Nephron progenitor cell (in vitro differentiated cells): Measurements from ENCODE around the gene ARL2BP.

Source experiments
- DNase-seq: peaks from one replicate; pipeline ENCODE4 v3.0.0; 2021
- H3K27ac Mint-ChIP-seq: 2 replicates; pipeline ENCODE4 v1.8.0; 2021; ENCODE audit warnings: mild to moderate bottlenecking, moderate library complexity, mixed read lengths
- H3K27me3 Mint-ChIP-seq: 2 replicates; pipeline ENCODE4 v1.8.0; 2021; ENCODE audit warnings: mild to moderate bottlenecking, low read depth, mixed read lengths; ENCODE audit not compliant: poor library complexity
- H3K36me3 Mint-ChIP-seq: 2 replicates; pipeline ENCODE4 v1.8.0; 2021; ENCODE audit warnings: low read depth, mixed read lengths
- H3K4me1 Mint-ChIP-seq: 2 replicates; pipeline ENCODE4 v1.8.0; 2021; ENCODE audit warnings: mixed read lengths
- H3K4me3 Mint-ChIP-seq: 2 replicates; pipeline ENCODE4 v1.8.0; 2021; ENCODE audit warnings: mild to moderate bottlenecking, moderate library complexity, mixed read lengths
- H3K9me3 Mint-ChIP-seq: 2 replicates; pipeline ENCODE4 v1.8.0; 2021; ENCODE audit warnings: mild to moderate bottlenecking, moderate library complexity, mixed read lengths
- CTCF ChIP-seq: fragments of 200-600 bp; sonication (generic); IDR thresholded peaks from 2 replicates; pipeline ENCODE4 v1.5.0; 2021; ENCODE audit warnings: antibody characterized with exemption

Gene ARL2BP

DNA sequence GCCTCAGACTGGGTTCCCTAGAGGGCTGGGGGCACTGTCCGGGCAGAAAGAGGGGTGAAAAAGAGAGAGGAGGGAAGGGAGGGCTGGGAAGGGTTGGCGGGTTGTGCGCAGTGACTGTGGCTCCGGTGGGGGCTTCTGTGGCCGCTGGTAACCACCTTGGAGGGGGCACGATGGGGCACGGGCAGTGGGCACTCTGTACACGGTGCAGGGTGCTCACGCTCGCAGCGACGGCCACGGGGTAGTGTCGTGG is 38.8 kb downstream of the ARL2BP start:
- no peaks in the 10 kb centered on the region for H3K9me3 Mint-ChIP-seq
- H3K4me3 Mint-ChIP-seq = peak overlapping the region; percentile 76
- H3K27me3 Mint-ChIP-seq = peaks cover 81% of the 10 kb centered on the region
- H3K27ac Mint-ChIP-seq = no peak overlapping the region
- TF ChIP-seq CTCF = no peak
- peaks cover 8% of the 10 kb centered on the region for H3K4me1 Mint-ChIP-seq
- no peaks in the 10 kb centered on the region for H3K36me3 Mint-ChIP-seq
- DNase-seq = no peak

GRCh38 chr16:57284209-57284951 is 39.3 kb downstream of the ARL2BP start, which contains the start of gene PLLP:
Gene PLLP (minus strand): TSS chr16:57284672. CDS start chr16:57284540, 132 bp downstream.
- no peak within 1 kb of the TSS for H3K27ac Mint-ChIP-seq
- no peaks in the 10 kb centered on the region for H3K36me3 Mint-ChIP-seq
- H3K27me3 Mint-ChIP-seq = peaks cover 84% of the 10 kb centered on the region
- H3K4me3 Mint-ChIP-seq = peak within 1 kb of the TSS; percentile 76
- H3K4me1 Mint-ChIP-seq = peaks cover 10% of the 10 kb centered on the region
- TF ChIP-seq CTCF = no peak
- DNase-seq = peak; percentile 72
- H3K9me3 Mint-ChIP-seq = no peaks in the 10 kb centered on the region

DNA sequence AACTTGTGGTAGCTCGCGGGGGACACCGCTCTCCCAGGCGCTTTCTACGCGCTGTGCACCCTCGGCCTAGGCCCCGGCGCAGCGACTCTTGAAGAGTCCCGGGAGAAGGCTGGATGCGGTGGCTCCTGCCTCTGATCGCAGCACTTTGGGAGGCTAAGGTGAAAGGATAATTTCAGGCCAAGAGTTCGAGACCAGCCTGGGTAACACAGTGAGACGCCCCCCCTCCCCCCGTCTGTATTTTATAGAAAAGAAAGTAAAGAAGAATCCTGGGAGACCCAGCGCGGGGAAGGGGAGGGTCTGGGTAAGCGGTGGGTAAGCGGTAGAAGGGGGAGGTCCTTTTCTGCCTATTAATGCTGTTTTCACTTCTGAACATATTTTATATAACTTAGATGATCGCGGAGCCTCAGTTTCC is 39.9 kb downstream of the ARL2BP start:
- Mint-ChIP-seq H3K36me3 (no peaks in the 10 kb centered on the region), H3K9me3 (no peaks in the 10 kb centered on the region), H3K27me3 (peaks cover 80% of the 10 kb centered on the region), H3K27ac (no peak overlapping the region), H3K4me1 (peaks cover 14% of the 10 kb centered on the region), H3K4me3 (peak overlapping the region; percentile 75)
- no peak for TF ChIP-seq CTCF
- DNase-seq = no peak

DNA sequence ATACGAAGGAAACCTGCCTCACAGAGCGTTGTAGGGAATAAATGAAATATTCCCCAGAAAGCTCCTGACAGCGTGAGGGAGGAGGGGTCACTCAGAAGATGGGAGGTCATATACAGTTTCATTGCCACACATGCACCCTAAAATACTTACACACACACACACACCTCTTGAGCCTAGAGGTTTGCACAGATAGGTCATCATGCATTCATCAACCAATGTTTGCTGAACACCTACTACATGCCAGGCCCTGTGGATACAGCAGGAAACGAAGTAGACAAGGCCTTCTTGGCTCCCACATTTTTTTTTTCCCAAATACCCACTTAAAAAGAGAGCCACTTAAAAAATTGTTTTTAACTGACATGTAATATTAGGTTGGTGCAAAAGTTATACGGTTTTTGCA is 40.3 kb downstream of the ARL2BP start:
- DNase-seq = no peak

GRCh38 chr16:57289391-57290257 is 44.6 kb downstream of the ARL2BP start:
- DNase-seq = no peak
- no peak for TF ChIP-seq CTCF
- H3K27me3 Mint-ChIP-seq = peaks cover 35% of the 10 kb centered on the region
- H3K9me3 Mint-ChIP-seq = peaks cover 4% of the 10 kb centered on the region
- peak overlapping the region; percentile 45 for H3K27ac Mint-ChIP-seq
- peak overlapping the region; percentile 42 for H3K4me3 Mint-ChIP-seq
- peaks cover 14% of the 10 kb centered on the region for H3K4me1 Mint-ChIP-seq
- H3K36me3 Mint-ChIP-seq = no peaks in the 10 kb centered on the region

More for the DNA sequence above, 40.3 kb downstream of the ARL2BP start:
- H3K36me3 Mint-ChIP-seq = no peaks in the 10 kb centered on the region
- H3K27me3 Mint-ChIP-seq = peaks cover 76% of the 10 kb centered on the region
- no peak overlapping the region for H3K27ac Mint-ChIP-seq
- peak overlapping the region; percentile 57 for H3K4me3 Mint-ChIP-seq
- peaks cover 2% of the 10 kb centered on the region for H3K9me3 Mint-ChIP-seq
- H3K4me1 Mint-ChIP-seq = peaks cover 14% of the 10 kb centered on the region
- no peak for TF ChIP-seq CTCF
